KOPT-K1 (cell line): ENCODE measurements around the gene IGSF21.

Source experiments
- H3K27ac ChIP-seq: fragments of 200-600 bp; sonication (generic); 2 replicates; pipeline ENCODE4 v1.5.1; 2016; ENCODE audit warnings: antibody characterized with exemption, mild to moderate bottlenecking, low read depth, low read length; ENCODE audit not compliant: poor library complexity, severe bottlenecking
- H3K36me3 ChIP-seq: fragments of 200-600 bp; sonication (generic); 2 replicates; pipeline ENCODE4 v1.5.1; 2017; ENCODE audit warnings: antibody characterized with exemption, mild to moderate bottlenecking, low read length, moderate library complexity; ENCODE audit not compliant: insufficient read depth
- H3K9me3 ChIP-seq: fragments of 200-600 bp; sonication (generic); 2 replicates; pipeline ENCODE4 v1.5.1; 2017; ENCODE audit warnings: antibody characterized with exemption, low read length, mild to moderate bottlenecking; ENCODE audit not compliant: insufficient read depth, poor library complexity, severe bottlenecking

The IGSF21 gene

DNA sequence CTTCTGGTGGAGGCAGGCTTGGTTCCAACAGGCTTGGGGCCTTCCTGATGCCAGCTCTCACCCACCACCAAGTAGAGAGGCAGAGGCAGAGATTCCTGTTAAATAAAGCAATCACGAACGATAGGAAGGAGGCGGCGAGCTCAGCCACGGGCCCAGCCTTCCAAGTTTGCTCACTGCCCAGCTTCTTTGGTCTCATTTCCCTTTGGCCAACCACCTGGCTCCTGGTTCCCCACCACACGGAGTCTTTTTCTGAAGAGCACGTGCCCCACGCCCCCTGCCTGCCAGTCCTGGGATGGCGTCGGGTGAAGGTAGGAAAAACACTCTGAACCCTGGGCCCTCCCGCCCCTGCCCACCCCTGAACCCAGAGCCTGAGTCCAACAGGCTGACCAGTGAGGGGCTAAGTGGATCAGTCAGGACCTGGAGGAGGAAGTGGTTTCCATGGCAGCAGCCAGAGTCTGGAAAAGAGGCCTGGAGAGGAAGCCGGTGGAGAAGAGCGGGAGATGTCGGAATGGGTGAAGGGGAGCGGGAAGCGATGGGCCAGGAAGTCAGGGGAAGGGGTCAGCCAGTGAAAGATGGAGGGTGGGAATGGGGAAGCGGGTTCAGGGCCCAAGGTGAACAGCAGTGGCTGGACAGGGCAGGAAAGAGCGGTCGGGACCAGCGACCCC lies 214.9 kb downstream of the IGSF21 start:
- no peaks in the 10 kb centered on the region for H3K9me3 ChIP-seq
- no peaks in the 10 kb centered on the region for H3K36me3 ChIP-seq
- H3K27ac ChIP-seq = no peak overlapping the region

- Histone ChIP-seq H3K36me3 (no peaks in the 10 kb centered on the region), H3K9me3 (no peaks in the 10 kb centered on the region), H3K27ac (no peak overlapping the region)
Measured at GRCh38 chr1:18323259-18323658, 215.7 kb downstream of the IGSF21 start.

DNA sequence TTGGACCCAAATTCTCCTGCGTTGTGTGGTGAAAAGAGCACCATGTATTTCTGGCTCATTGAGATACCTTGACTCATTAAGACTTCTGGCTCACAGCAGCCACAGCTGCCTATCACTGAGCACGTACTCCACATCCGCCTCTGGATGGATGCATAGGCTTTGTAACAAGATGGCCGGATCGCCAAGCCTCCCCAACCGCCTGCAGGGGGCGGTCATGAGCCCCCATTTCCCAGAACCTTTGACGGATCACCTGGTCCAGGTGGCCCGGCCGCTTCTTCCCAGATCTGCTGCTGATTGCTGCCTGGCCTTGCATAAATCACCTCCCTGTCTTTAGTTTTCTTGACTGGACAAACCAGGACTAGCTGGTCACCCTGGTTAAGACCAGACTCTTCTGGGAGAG lies 216.6 kb downstream of the IGSF21 start:
- Histone ChIP-seq H3K27ac (no peak overlapping the region), H3K36me3 (no peaks in the 10 kb centered on the region), H3K9me3 (no peaks in the 10 kb centered on the region)

DNA sequence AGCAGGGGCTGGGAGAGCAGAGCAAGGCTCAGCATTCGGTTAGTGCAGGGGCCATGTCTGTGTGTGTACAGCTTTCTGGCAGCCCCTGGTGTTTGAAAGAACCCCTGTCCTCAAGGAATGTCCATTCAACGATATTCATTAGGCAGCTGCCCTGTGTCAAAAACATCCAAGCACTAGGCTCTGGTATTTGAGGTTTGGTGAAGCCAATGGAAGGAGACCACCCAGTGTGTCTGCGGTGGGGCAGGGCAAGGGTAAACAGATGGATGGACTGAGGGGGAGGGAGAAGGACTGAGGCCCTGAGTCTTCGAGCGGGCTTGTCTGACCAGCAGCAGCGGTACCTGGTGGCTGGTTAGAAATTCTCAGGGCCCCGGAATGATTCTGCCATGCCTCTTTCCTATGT lies 217.5 kb downstream of the IGSF21 start:
- no peak overlapping the region for H3K27ac ChIP-seq
- no peaks in the 10 kb centered on the region for H3K36me3 ChIP-seq
- H3K9me3 ChIP-seq = no peaks in the 10 kb centered on the region

- H3K9me3 ChIP-seq = no peaks in the 10 kb centered on the region
- no peak overlapping the region for H3K27ac ChIP-seq
- H3K36me3 ChIP-seq = no peaks in the 10 kb centered on the region
Measured at GRCh38 chr1:18326211-18326897, 218.8 kb downstream of the IGSF21 start.

GRCh38 chr1:18327650-18328049 lies 220.1 kb downstream of the IGSF21 start:
- H3K9me3 ChIP-seq = no peaks in the 10 kb centered on the region
- no peaks in the 10 kb centered on the region for H3K36me3 ChIP-seq
- H3K27ac ChIP-seq = no peak overlapping the region

DNA sequence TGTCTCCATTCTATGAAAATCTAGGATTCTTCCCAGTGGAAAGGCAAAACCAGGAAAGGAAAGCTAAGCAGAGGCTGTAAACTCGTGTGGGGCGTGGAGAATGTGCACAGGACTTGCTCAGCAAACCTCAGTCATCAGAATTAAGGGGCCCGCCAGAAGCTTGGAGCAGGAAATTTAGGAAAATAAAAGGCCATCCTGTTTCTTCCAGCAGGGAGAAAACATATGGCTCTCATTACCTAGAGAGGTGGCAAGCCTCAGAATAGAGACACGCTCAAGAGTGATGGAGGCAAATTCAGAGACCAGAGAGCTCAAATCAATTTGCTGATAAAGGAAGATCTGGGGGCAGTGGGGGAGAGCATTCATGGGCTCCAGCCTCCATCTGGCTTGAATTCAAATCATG lies 221.2 kb downstream of the IGSF21 start:
- Histone ChIP-seq H3K9me3 (no peaks in the 10 kb centered on the region), H3K27ac (no peak overlapping the region), H3K36me3 (no peaks in the 10 kb centered on the region)

GRCh38 chr1:18329469-18330253 lies 222.1 kb downstream of the IGSF21 start:
- Histone ChIP-seq H3K27ac (no peak overlapping the region), H3K9me3 (no peaks in the 10 kb centered on the region), H3K36me3 (no peaks in the 10 kb centered on the region)

- H3K27ac ChIP-seq = no peak overlapping the region
- no peaks in the 10 kb centered on the region for H3K9me3 ChIP-seq
- H3K36me3 ChIP-seq = no peaks in the 10 kb centered on the region
Measured at GRCh38 chr1:18332576-18332975, 225.0 kb downstream of the IGSF21 start.

- Histone ChIP-seq H3K27ac (no peak overlapping the region), H3K9me3 (no peaks in the 10 kb centered on the region), H3K36me3 (no peaks in the 10 kb centered on the region)
Measured at GRCh38 chr1:18333220-18333619, 225.6 kb downstream of the IGSF21 start.

DNA sequence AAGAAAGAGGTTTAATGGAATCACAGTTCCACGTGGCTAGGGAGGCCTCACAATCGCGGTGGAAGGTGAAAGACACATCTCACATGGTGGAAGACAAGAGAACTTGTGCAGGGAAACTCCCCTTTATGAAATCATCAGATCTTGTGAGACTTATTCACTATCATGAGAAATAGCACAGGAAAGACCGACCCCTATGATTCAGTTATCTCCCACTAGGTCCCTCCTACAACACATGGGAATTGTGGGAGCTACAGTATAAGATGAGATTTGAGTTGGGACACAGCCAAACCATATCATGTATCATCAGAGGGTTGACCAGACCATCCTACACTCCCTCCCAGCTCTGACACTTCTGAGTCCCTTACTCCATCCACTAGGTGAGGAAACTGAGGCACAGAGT lies 229.2 kb downstream of the IGSF21 start:
- no peak overlapping the region for H3K27ac ChIP-seq
- H3K9me3 ChIP-seq = no peaks in the 10 kb centered on the region
- H3K36me3 ChIP-seq = no peaks in the 10 kb centered on the region

DNA sequence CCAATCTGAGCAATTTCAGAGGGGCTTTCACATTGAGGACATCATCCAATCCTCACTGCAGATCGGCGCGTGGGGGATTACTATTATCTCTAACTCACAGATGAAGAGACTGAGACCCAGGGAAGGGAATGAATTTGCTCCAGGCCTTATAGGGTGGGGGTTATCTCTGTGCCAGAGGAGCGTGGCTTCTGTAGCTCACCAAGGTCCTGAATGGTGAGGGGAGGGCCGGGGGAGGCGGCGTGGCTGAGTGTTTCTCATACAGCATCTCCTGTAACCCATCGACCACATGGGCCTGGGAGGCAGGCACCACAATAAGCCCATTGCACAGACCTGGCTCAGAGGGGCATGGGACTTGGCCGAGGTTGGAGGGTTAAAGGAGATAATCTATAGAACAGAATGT lies 230.2 kb downstream of the IGSF21 start:
- H3K27ac ChIP-seq = no peak overlapping the region
- no peaks in the 10 kb centered on the region for H3K9me3 ChIP-seq
- H3K36me3 ChIP-seq = no peaks in the 10 kb centered on the region

- H3K36me3 ChIP-seq = no peaks in the 10 kb centered on the region
- no peak overlapping the region for H3K27ac ChIP-seq
- H3K9me3 ChIP-seq = no peaks in the 10 kb centered on the region
Measured at GRCh38 chr1:18339161-18339560, 231.6 kb downstream of the IGSF21 start.

DNA sequence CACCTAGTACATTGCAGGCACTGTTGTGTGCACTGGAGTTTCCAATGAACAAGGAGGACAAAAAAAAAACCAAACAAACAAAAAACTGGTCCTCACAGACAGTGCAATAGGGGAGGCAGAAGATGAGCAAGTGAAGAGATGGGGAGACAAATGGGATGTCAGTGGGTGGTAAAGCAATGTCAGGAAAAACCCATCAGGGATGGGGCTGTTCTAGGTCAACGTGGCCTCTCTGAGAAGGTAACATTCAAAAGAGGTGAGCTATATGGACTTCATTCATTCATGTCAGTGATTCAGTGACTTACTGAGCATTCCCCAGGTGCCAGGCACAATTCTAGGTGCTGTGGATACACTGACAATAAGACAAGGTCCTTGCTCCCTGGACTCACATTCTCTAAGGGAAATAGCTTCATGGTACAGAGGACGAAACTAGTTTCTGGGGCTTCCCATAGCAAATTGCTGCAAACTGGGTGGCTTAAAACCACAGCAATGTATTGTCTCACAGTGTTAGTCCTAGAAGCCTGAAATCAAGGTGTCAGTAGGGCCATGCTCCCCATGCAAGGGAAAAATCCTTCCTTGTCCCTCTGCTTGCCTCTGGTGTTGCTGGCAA lies 232.7 kb downstream of the IGSF21 start:
- H3K36me3 ChIP-seq = no peaks in the 10 kb centered on the region
- H3K9me3 ChIP-seq = no peaks in the 10 kb centered on the region
- H3K27ac ChIP-seq = no peak overlapping the region

GRCh38 chr1:18340787-18341186 lies 233.2 kb downstream of the IGSF21 start:
- no peaks in the 10 kb centered on the region for H3K9me3 ChIP-seq
- no peak overlapping the region for H3K27ac ChIP-seq
- no peaks in the 10 kb centered on the region for H3K36me3 ChIP-seq
